ENCODE data around the gene GABBR1.

GABBR1 gene

DNA sequence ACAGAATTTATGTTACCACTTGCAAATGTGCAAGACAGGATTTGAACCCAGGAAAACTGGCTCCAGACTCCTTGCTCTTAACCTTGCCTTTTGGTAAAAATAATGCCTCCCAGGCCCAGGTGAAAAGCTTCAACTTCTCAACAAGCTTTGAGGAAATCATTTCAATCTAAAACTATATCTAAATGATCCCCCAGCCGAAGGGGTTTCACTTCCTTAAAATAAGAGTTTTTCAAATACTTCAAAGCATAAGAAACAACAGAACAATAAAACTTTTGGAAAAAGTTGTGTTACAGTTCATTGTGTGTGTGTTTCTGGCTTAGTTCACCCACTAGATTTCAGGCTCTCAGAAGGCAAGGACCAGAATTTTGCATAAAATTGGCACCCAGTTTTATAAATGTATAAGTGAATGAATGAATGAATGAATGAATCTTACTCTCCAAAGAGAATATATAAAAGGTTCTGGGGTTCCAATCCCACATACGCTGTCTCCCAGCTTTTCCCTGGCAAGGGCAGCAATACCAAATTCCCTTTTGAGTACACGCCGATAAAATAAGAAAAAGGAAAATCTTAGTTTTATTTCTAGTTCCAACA, 42.7 kb downstream of the GABBR1 start:
- DNase-seq (ENCODE audit: extremely low spot score): no peak
- TF ChIP-seq, protein P1, sequence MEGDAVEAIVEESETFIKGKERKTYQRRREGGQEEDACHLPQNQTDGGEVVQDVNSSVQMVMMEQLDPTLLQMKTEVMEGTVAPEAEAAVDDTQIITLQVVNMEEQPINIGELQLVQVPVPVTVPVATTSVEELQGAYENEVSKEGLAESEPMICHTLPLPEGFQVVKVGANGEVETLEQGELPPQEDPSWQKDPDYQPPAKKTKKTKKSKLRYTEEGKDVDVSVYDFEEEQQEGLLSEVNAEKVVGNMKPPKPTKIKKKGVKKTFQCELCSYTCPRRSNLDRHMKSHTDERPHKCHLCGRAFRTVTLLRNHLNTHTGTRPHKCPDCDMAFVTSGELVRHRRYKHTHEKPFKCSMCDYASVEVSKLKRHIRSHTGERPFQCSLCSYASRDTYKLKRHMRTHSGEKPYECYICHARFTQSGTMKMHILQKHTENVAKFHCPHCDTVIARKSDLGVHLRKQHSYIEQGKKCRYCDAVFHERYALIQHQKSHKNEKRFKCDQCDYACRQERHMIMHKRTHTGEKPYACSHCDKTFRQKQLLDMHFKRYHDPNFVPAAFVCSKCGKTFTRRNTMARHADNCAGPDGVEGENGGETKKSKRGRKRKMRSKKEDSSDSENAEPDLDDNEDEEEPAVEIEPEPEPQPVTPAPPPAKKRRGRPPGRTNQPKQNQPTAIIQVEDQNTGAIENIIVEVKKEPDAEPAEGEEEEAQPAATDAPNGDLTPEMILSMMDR (IDR thresholded peaks at IDR 0.05; ENCODE audit: control extremely low read depth, extremely low read depth, low read depth, missing control alignments): no peak
- ChIA-PET CTCF (interaction anchor here (0.6 to 4.6 kb wide), 11 partner anchors 8 to 905 kb away, joined by 3 to 30 read pairs (median 6); partner anchors contain the start of genes OR12D3 and UBD), POLR2A (no interaction called here)

DNA sequence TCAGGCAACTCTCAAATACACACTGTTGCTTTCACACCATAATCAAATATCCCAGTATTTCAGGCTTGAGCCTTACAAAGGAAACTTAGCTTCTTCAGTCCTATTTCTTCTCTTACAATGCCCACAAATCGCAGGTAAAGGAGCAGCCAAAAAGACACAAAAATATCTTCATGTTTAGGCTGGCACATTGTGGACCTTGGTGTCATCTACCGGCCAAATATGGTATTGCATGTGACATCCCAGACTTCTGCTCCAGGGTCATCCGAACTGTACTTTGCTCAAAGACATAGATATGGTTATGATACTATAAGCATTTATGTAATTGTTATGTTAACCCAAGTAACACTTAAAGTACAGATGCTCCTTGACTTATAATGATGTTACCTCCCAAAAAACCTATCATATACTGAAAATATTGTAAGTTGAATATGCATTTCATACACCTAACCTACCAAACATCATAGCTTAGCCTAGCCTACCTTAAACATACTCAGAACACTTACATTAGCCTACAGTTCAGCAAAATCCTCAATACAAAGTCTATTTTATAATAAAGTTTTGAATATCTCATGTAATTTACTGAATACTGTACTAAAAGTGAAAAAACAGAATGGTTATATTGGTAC, 43.4 kb downstream of the GABBR1 start:
- CTCF ChIA-PET: interaction anchor here (0.6 to 4.6 kb wide), 16 partner anchors 8 to 904 kb away, joined by 3 to 30 read pairs (median 4); partner anchors contain the start of genes OR12D3 and UBD

DNA sequence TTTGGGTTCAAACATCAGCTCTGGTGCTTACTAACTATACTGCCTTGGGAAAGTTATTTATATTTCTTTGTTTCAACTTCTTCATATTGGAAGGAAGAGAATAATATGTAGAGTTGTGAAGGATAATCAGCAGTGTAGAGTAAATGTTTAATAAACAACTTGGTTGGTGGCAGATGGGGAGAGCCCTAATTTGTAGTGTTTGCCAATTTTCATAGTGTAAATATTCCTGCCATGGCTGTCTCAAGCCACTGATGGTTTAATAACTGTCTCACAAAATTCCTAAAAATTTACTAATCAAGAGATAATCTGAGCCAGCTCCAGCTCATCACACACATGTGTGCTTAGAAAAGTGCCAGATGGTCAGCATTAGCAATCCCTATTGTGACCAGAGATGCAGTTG, 48.2 kb downstream of the GABBR1 start, which contains the start of gene OR2H2:
OR2H2 (plus strand) TSS at position 301 of the 400 bp plus-strand sequence. CDS start 2,824 bp downstream, outside the sequence.
- DNase-seq (ENCODE audit: extremely low spot score): no peak
- POLR2A ChIA-PET: no interaction called here
- CTCF ChIA-PET: interaction anchor here (2.1 kb wide), 1 partner anchor 9 kb away, joined by 6 read pairs; no protein-coding TSS in a partner anchor
- TF ChIP-seq, protein P1 (IDR thresholded peaks at IDR 0.05; ENCODE audit: control extremely low read depth, extremely low read depth, low read depth, missing control alignments): no peak

More for the DNA sequence above, 43.4 kb downstream of the GABBR1 start:
- peak; percentile 58 for DNase-seq (ENCODE audit: extremely low spot score)
- POLR2A ChIA-PET: no interaction called here
- TF ChIP-seq, protein P1 (IDR thresholded peaks at IDR 0.05; ENCODE audit: control extremely low read depth, extremely low read depth, low read depth, missing control alignments): peak; percentile 88

DNA sequence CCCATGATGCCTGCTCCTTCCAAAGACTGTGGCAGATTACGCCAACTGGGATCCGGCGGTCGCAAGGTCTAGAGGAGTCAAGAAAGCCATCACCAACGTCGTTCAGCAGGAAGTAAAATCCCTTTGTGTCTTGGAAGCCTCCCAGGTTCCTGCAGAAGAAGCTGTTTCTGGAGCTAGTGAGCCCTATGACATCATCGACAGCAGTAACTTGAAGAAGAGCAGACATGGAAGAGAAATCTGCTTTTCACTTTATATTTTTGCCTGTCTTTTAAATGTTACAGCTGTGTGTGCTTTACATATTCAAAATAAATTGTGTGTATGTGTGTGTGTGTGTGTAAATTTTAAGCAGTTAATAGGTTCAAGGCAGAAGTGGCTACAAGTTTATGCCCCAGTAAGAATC, 55.4 kb downstream of the GABBR1 start:
- no peak for DNase-seq (ENCODE audit: extremely low spot score)
- TF ChIP-seq, protein P1 (IDR thresholded peaks at IDR 0.05; ENCODE audit: control extremely low read depth, extremely low read depth, low read depth, missing control alignments): no peak
- POLR2A ChIA-PET: no interaction called here
- CTCF ChIA-PET: interaction anchor here (1.2 to 2.0 kb wide), 2 partner anchors 12 to 13 kb away, joined by 3 to 14 read pairs; no protein-coding TSS in a partner anchor

DNA sequence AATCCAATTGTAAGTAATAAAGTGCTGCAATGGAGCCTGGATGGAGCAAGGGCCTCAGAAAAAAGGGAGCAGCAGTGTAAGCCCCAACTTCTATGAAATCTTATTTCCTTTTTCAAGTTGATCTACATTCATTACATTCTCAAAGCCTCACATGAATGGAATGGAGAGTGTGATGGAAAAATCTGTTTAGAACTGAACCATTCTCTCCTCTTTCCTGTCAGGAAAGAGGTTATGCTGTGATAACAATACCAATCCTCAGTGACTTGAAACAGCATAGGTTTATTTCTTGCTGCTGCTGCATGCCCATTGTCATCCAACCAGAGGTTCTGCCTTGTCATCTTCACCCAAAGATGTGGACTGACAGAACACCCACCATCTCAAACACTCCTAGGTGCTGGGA, 56.9 kb downstream of the GABBR1 start:
- TF ChIP-seq, protein P1 (IDR thresholded peaks at IDR 0.05; ENCODE audit: control extremely low read depth, extremely low read depth, low read depth, missing control alignments): no peak
- ChIA-PET CTCF (no interaction called here), POLR2A (no interaction called here)
- DNase-seq (ENCODE audit: extremely low spot score): no peak

DNA sequence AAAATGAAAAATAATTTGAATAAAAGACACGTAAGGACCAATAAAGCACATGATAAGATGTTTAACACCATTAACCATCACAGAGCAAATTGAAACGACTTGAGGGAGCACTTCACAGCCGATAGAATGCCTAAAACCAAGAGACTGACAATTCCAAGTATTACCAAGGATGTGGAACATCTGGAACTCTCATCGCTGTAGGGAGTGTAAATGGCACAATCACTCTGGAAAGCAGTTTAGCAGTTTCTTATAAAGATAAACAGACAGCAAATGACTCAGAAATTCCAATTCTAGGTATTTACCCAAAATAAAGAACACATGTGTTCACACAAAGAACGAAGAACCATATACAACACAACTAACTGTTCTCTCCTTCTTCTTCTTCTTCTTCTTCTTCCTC, 65.0 kb downstream of the GABBR1 start:
- DNase-seq (ENCODE audit: extremely low spot score): no peak
- CTCF ChIA-PET: no interaction called here
- POLR2A ChIA-PET: no interaction called here
- TF ChIP-seq, protein P1 (IDR thresholded peaks at IDR 0.05; ENCODE audit: control extremely low read depth, extremely low read depth, low read depth, missing control alignments): no peak

Measured in GM10248 (cell line).